Measurements from ENCODE around the gene GCLC.

DNA sequence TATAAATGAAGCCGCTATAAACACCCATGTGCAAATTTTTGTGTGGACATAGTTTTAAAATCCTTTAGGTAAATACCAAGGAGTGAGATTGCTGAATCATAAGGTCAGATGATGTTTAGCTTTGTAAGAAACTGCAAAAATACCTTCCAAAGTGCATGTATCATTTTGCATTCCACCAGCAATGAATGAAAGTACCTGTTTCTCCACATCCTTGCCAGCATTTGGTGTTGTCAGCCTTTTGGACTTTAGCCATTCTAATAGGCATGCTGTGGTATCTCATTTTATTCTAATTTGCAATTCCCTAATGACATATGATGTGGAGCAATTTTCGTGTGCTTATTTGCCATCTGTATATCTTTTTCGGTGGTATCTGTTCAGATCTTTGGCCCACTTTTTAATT, 93.7 kb downstream of the GCLC start:
- TF ChIP-seq EP300 (IDR thresholded peaks at IDR 0.05), result no peak
- TF ChIP-seq, protein P1, sequence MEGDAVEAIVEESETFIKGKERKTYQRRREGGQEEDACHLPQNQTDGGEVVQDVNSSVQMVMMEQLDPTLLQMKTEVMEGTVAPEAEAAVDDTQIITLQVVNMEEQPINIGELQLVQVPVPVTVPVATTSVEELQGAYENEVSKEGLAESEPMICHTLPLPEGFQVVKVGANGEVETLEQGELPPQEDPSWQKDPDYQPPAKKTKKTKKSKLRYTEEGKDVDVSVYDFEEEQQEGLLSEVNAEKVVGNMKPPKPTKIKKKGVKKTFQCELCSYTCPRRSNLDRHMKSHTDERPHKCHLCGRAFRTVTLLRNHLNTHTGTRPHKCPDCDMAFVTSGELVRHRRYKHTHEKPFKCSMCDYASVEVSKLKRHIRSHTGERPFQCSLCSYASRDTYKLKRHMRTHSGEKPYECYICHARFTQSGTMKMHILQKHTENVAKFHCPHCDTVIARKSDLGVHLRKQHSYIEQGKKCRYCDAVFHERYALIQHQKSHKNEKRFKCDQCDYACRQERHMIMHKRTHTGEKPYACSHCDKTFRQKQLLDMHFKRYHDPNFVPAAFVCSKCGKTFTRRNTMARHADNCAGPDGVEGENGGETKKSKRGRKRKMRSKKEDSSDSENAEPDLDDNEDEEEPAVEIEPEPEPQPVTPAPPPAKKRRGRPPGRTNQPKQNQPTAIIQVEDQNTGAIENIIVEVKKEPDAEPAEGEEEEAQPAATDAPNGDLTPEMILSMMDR (IDR thresholded peaks at IDR 0.05), result no peak
- TF ChIP-seq POLR2A (IDR thresholded peaks at IDR 0.05), result no peak
- no peak for TF ChIP-seq POLR2AphosphoS5 (IDR thresholded peaks at IDR 0.05)

Measured in stomach (tissue), 4 donors.